H9 (cell line): ENCODE data around the gene ERCC6L. TPM values are rescaled to one million over a fixed set of nuclear protein-coding genes. Genes with fewer than 3 reads are reported as not detected.
"Not testable (repeated sequence)": the region's sequence is repeated elsewhere in the genome, so short reads cannot be mapped to it uniquely, and the experiment has no call there.

Experiments used
- DNase-seq: peaks from one replicate; pipeline ENCODE4 v3.0.0-alpha.2; 2017
- H2AFZ ChIP-seq: one replicate; pipeline ENCODE4 v1.6.1; 2013; ENCODE audit warnings: mild to moderate bottlenecking, low read length, control low read depth, moderate library complexity
- H2AK5ac ChIP-seq: 2 replicates; pipeline ENCODE4 v1.6.1; 2013; ENCODE audit warnings: low read length, control low read depth, mixed read lengths; ENCODE audit not compliant: insufficient read length
- H2BK120ac ChIP-seq: one replicate; pipeline ENCODE4 v1.6.1; 2013; ENCODE audit warnings: low read depth, mild to moderate bottlenecking, low read length, control low read depth, inconsistent platforms; ENCODE audit not compliant: poor library complexity, severe bottlenecking
- H2BK12ac ChIP-seq: 2 replicates; pipeline ENCODE4 v1.6.1; 2013; ENCODE audit warnings: low read length, control low read depth, mixed read lengths, low read depth; ENCODE audit not compliant: insufficient read length
- H2BK15ac ChIP-seq: 2 replicates; pipeline ENCODE4 v1.6.1; 2013; ENCODE audit warnings: low read depth, low read length, control low read depth
- H2BK20ac ChIP-seq: one replicate; pipeline ENCODE4 v1.6.1; 2013; ENCODE audit warnings: low read depth, mild to moderate bottlenecking, low read length, control low read depth, inconsistent platforms; ENCODE audit not compliant: poor library complexity, severe bottlenecking
- H2BK5ac ChIP-seq: 2 replicates; pipeline ENCODE4 v1.6.1; 2013; ENCODE audit warnings: low read length, control low read depth, mixed read lengths; ENCODE audit not compliant: insufficient read length
- H3K14ac ChIP-seq: 2 replicates; pipeline ENCODE4 v1.6.1; 2013; ENCODE audit warnings: low read length, control low read depth; ENCODE audit not compliant: insufficient read depth
- H3K18ac ChIP-seq: 2 replicates; pipeline ENCODE4 v1.6.1; 2013; ENCODE audit warnings: low read depth, mild to moderate bottlenecking, mixed read lengths, low read length, control low read depth; ENCODE audit not compliant: insufficient read length
- H3K23ac ChIP-seq: 2 replicates; pipeline ENCODE4 v1.6.1; 2013; ENCODE audit warnings: low read length, control low read depth, mixed read lengths, low read depth; ENCODE audit not compliant: insufficient read length
- H3K23me2 ChIP-seq: 2 replicates; pipeline ENCODE4 v1.6.1; 2013; ENCODE audit warnings: low read depth, mild to moderate bottlenecking, mixed read lengths, low read length, control low read depth; ENCODE audit not compliant: insufficient read length, poor library complexity, severe bottlenecking
- H3K27ac ChIP-seq: 2 replicates; pipeline ENCODE4 v1.5.1; 2013; ENCODE audit warnings: low read length, control low read depth, mixed read lengths, low read depth; ENCODE audit not compliant: insufficient read length
- H3K27me3 ChIP-seq: 2 replicates; pipeline ENCODE4 v1.6.1; 2013; ENCODE audit warnings: low read length, control low read depth, inconsistent platforms; ENCODE audit not compliant: insufficient read depth
- H3K4ac ChIP-seq: 2 replicates; pipeline ENCODE4 v1.6.1; 2013; ENCODE audit warnings: low read depth, mild to moderate bottlenecking, control low read depth, inconsistent platforms, low read length, moderate library complexity
- H3K4me1 ChIP-seq: 2 replicates; pipeline ENCODE4 v1.6.1; 2013; ENCODE audit warnings: low read length, control low read depth, inconsistent platforms; ENCODE audit not compliant: insufficient read depth
- H3K4me2 ChIP-seq: 2 replicates; pipeline ENCODE4 v1.6.1; 2013; ENCODE audit warnings: low read length, control low read depth, mixed read lengths; ENCODE audit not compliant: insufficient read length, insufficient read depth
- H3K56ac ChIP-seq: 2 replicates; pipeline ENCODE4 v1.6.1; 2013; ENCODE audit warnings: low read depth, mild to moderate bottlenecking, mixed read lengths, low read length, control low read depth; ENCODE audit not compliant: insufficient read length
- H3K79me1 ChIP-seq: 2 replicates; pipeline ENCODE4 v1.6.1; 2013; ENCODE audit warnings: low read depth, mild to moderate bottlenecking, moderate library complexity, low read length, control low read depth, inconsistent platforms; ENCODE audit not compliant: insufficient read depth, poor library complexity, severe bottlenecking
- H3K79me2 ChIP-seq: 2 replicates; pipeline ENCODE4 v1.6.1; 2013; ENCODE audit warnings: low read length, control low read depth, inconsistent platforms; ENCODE audit not compliant: insufficient read depth
- H3K9ac ChIP-seq: 2 replicates; pipeline ENCODE4 v1.6.1; 2013; ENCODE audit warnings: low read length, control low read depth, mixed read lengths; ENCODE audit not compliant: insufficient read length; ENCODE audit errors: extremely low read depth
- H3K9me3 ChIP-seq: one replicate; pipeline ENCODE4 v1.6.1; 2013; ENCODE audit warnings: low read depth, low read length, inconsistent platforms; ENCODE audit not compliant: control insufficient read depth
- H3T11ph ChIP-seq: one replicate; pipeline ENCODE4 v1.6.1; 2013; ENCODE audit warnings: mild to moderate bottlenecking, low read length, control low read depth, inconsistent platforms
- H4K20me1 ChIP-seq: one replicate; pipeline ENCODE4 v1.6.1; 2013; ENCODE audit not compliant: control insufficient read depth, insufficient read length, insufficient read depth
- H4K5ac ChIP-seq: 2 replicates; pipeline ENCODE4 v1.6.1; 2013; ENCODE audit warnings: low read depth, mild to moderate bottlenecking, mixed read lengths, low read length, control low read depth; ENCODE audit not compliant: insufficient read length
- H4K8ac ChIP-seq: replicated peaks from 2 replicates; pipeline ENCODE4 v1.6.1; 2013; ENCODE audit warnings: low read length, control low read depth, mixed read lengths, low read depth; ENCODE audit not compliant: insufficient read length
- H4K91ac ChIP-seq: 2 replicates; pipeline ENCODE4 v1.6.1; 2013; ENCODE audit warnings: low read depth, mild to moderate bottlenecking, moderate library complexity, mixed read lengths, low read length, control low read depth; ENCODE audit not compliant: insufficient read length
- H3K27ac Mint-ChIP-seq, 3 experiments: 2 replicates in 2 of 3; 3 replicates in 1 of 3; pipeline ENCODE4 v1.8.0; 2020 to 2021; ENCODE audit warnings: mixed read lengths in 3 of 3, mild to moderate bottlenecking in 1 of 3, moderate library complexity in 1 of 3
- H3K27me3 Mint-ChIP-seq: 2 replicates; pipeline ENCODE4 v1.8.0; 2021; ENCODE audit warnings: low read depth, mild to moderate bottlenecking, moderate library complexity, mixed read lengths
- H3K36me3 Mint-ChIP-seq, 3 experiments: 2 replicates in 2 of 3; 3 replicates in 1 of 3; pipeline ENCODE4 v1.8.0; 2020 to 2021; ENCODE audit warnings: low read depth in 3 of 3, mixed read lengths in 3 of 3; ENCODE audit not compliant: insufficient read depth in 1 of 3
- H3K4me1 Mint-ChIP-seq, 2 experiments: 2 replicates each; pipeline ENCODE4 v1.8.0; 2020; ENCODE audit warnings: mixed read lengths in 2 of 2
- H3K4me3 Mint-ChIP-seq, 2 experiments: 2 replicates in 1 of 2; 3 replicates in 1 of 2; pipeline ENCODE4 v1.8.0; 2020 to 2021; ENCODE audit warnings: mild to moderate bottlenecking in 2 of 2, mixed read lengths in 2 of 2, moderate library complexity in 1 of 2
- H3K9me3 Mint-ChIP-seq, 2 experiments: 2 replicates in 1 of 2; 3 replicates in 1 of 2; pipeline ENCODE4 v1.8.0; 2020; ENCODE audit warnings: mild to moderate bottlenecking in 2 of 2, mixed read lengths in 2 of 2, moderate library complexity in 1 of 2
- WGBS: extraction: QIAGEN DNeasy Blood & Tissue Kit; methylation state at CpG from one replicate; pipeline ENCODE4 v1.1.7; 2013; ENCODE audit warnings: missing lambda C conversion rate, low lambda C conversion rate, mixed read lengths; ENCODE audit not compliant: insufficient read length; ENCODE audit errors: extremely low coverage; 5-methylcytosine and 5-hydroxymethylcytosine counted together
- total RNA-seq: library from RNA; stranded (reverse); gene quantifications from 2 replicates; pipeline ENCODE4 v1.2.1, GENCODE V29; 2021
- TF ChIP-seq, protein P1 (sequence below): fragments of 200-600 bp; sonication (generic); conservative IDR thresholded peaks from 3 replicates; pipeline ENCODE4 v1.8.0; 2021; ENCODE audit warnings: antibody characterized with exemption, mild to moderate bottlenecking

The ERCC6L gene
- total RNA-seq, 1 experiment from 2014 or later: 18.1 TPM

GRCh38 chrX:72230290-72230689, 8.5 kb downstream of the ERCC6L start:
- no peak overlapping the region for H2AFZ ChIP-seq
- no peak overlapping the region for H4K8ac ChIP-seq
- no peak overlapping the region for H2BK15ac ChIP-seq
- H2BK20ac ChIP-seq: no peak overlapping the region
- no peaks in the 10 kb centered on the region for H4K20me1 ChIP-seq
- DNase-seq: no peak
- no peak overlapping the region for H2BK120ac ChIP-seq
- no peak overlapping the region for H3K27ac Mint-ChIP-seq
- H3K4me1 ChIP-seq: no peaks in the 10 kb centered on the region
- H4K5ac ChIP-seq: no peak overlapping the region
- H3K4me1 Mint-ChIP-seq: no peaks in the 10 kb centered on the region
- H3K36me3 Mint-ChIP-seq: peaks cover 42 to 62% (median 51%) of the 10 kb centered on the region in 3 experiments
- no peak overlapping the region for H3T11ph ChIP-seq
- H3K27ac ChIP-seq: no peak overlapping the region
- H3K9me3 ChIP-seq: peaks cover 39% of the 10 kb centered on the region
- no peak overlapping the region for H3K4ac ChIP-seq
- H3K56ac ChIP-seq: no peak overlapping the region
- no peaks in the 10 kb centered on the region for H3K23me2 ChIP-seq
- H2AK5ac ChIP-seq: no peak overlapping the region
- H3K14ac ChIP-seq: no peak overlapping the region
- WGBS: no CpG with 5 or more reads among the region's 3 CpGs
- H2BK5ac ChIP-seq: no peak overlapping the region
- H4K91ac ChIP-seq: no peak overlapping the region
- TF ChIP-seq, protein P1, sequence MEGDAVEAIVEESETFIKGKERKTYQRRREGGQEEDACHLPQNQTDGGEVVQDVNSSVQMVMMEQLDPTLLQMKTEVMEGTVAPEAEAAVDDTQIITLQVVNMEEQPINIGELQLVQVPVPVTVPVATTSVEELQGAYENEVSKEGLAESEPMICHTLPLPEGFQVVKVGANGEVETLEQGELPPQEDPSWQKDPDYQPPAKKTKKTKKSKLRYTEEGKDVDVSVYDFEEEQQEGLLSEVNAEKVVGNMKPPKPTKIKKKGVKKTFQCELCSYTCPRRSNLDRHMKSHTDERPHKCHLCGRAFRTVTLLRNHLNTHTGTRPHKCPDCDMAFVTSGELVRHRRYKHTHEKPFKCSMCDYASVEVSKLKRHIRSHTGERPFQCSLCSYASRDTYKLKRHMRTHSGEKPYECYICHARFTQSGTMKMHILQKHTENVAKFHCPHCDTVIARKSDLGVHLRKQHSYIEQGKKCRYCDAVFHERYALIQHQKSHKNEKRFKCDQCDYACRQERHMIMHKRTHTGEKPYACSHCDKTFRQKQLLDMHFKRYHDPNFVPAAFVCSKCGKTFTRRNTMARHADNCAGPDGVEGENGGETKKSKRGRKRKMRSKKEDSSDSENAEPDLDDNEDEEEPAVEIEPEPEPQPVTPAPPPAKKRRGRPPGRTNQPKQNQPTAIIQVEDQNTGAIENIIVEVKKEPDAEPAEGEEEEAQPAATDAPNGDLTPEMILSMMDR: no peak
- peaks cover 51 to 65% of the 10 kb centered on the region in 2 experiments for H3K9me3 Mint-ChIP-seq
- H3K4me3 Mint-ChIP-seq: no peak overlapping the region
- H3K9ac ChIP-seq: no peak overlapping the region
- H3K27me3 Mint-ChIP-seq: no peaks in the 10 kb centered on the region; the same call in 1 of the 2 replicates
- H3K18ac ChIP-seq: no peak overlapping the region
- no peaks in the 10 kb centered on the region for H3K27me3 ChIP-seq
- H3K79me2 ChIP-seq: peaks cover 2% of the 10 kb centered on the region; the same call in 1 of the 2 replicates
- H2BK12ac ChIP-seq: no peak overlapping the region
- H3K23ac ChIP-seq: no peak overlapping the region
- H3K4me2 ChIP-seq: no peak overlapping the region
- no peaks in the 10 kb centered on the region for H3K79me1 ChIP-seq

- H4K5ac ChIP-seq, H3K79me2 ChIP-seq, H3K9ac ChIP-seq, H2BK12ac ChIP-seq, H3K27me3 Mint-ChIP-seq, H3K23ac ChIP-seq, H3K4me3 Mint-ChIP-seq, H2BK20ac ChIP-seq, H4K20me1 ChIP-seq, H3K14ac ChIP-seq, H3K4me1 Mint-ChIP-seq, DNase-seq, H3K18ac ChIP-seq, H3K27ac ChIP-seq, H2AK5ac ChIP-seq, H3K4me1 ChIP-seq, H2AFZ ChIP-seq, H3K27ac Mint-ChIP-seq, H4K8ac ChIP-seq, H3K4me2 ChIP-seq, H3K4ac ChIP-seq, H3K27me3 ChIP-seq, H3K23me2 ChIP-seq, H2BK5ac ChIP-seq, H3K79me1 ChIP-seq, H3K56ac ChIP-seq, H3T11ph ChIP-seq, H2BK15ac ChIP-seq, H4K91ac ChIP-seq, H2BK120ac ChIP-seq: not testable (repeated sequence)
- H3K9me3 ChIP-seq: peaks cover 28% of the 10 kb centered on the region
- H3K9me3 Mint-ChIP-seq: peaks cover 48 to 55% of the 10 kb centered on the region in 2 experiments
- WGBS: no CpG with 5 or more reads among the region's 3 CpGs
- H3K36me3 Mint-ChIP-seq: peaks cover 34 to 43% (median 39%) of the 10 kb centered on the region in 3 experiments
Measured at GRCh38 chrX:72220375-72220774, 18.5 kb downstream of the ERCC6L start.
